Activated T-cell treated with anti-CD3 and anti-CD28 coated beads for 48 hours (primary cell): ENCODE results near the gene MVP.
"Not testable (repeated sequence)": the region's sequence is repeated elsewhere in the genome, so short reads cannot be mapped to it uniquely, and the experiment has no call there.

ENCODE experiments used
- DNase-seq: peaks from one replicate; pipeline ENCODE4 v3.0.0-alpha.2; 2020; ENCODE audit warnings: low read depth

Gene MVP

DNA sequence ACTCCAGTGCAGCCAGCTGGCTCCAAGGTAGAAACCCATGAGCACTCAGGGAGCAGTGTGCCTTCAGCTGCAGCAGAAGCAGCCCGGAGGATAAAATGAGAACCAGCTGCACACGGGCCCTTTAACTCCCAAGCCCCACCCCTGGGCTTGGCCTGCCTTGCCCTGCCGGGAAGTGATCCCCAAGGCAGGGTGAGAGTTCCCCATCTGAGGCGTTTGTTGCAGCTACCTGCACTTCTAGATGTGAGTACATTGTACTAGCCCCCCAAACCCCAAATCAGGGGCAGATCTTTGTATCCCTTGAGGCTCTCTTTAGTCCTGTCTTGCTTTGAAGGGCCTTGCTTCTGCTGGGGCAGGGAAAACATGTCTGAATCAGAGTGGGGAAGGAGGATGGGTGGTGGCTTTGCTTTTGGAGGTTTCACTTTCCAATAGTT, at the start of gene MVP:
Gene MVP (plus strand): TSS at position 192 of the 431 bp plus-strand sequence. CDS start 10,088 bp downstream, outside the sequence.
- DNase-seq: peak; percentile 53

DNA sequence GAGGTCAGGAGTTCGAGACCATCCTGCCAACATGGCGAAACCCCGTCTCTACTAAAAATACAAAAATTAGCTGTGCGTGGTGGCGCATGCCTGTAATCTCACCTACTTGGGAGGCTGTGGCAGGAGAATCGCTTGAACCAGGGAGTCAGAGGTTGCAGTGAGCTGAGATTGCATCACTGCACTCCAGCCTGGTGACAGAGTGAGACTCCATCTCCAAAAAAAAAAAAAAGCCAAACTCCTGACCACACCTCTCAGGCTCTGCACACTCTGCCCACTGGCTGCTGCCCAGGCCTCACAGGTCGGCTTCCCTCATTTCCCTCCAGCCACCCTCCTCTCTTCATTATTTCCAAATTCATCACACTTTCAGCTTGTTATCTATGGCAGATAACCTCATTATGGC, 47.9 kb upstream of the MVP start:
- not testable (repeated sequence) for DNase-seq

DNA sequence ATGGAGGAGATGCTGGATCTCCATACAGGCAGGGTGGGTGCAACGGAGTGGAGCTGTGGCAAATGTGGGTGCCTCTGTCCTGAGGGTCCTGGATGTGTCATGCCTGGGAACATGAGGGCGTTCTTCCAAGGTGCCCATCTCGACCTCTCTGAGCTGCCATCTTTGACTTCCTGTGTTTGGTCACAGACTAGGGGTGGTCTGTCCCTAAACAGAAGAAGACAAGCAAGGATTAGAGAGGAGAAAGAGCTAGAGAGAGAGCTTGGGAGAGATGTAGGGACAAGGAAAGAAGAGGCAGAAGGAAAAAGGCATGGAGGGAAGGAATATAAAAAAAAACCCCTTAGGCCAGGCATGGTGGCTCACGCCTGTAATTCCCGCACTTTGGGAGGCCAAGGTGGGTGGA, 45.5 kb upstream of the MVP start:
- no peak for DNase-seq

DNA sequence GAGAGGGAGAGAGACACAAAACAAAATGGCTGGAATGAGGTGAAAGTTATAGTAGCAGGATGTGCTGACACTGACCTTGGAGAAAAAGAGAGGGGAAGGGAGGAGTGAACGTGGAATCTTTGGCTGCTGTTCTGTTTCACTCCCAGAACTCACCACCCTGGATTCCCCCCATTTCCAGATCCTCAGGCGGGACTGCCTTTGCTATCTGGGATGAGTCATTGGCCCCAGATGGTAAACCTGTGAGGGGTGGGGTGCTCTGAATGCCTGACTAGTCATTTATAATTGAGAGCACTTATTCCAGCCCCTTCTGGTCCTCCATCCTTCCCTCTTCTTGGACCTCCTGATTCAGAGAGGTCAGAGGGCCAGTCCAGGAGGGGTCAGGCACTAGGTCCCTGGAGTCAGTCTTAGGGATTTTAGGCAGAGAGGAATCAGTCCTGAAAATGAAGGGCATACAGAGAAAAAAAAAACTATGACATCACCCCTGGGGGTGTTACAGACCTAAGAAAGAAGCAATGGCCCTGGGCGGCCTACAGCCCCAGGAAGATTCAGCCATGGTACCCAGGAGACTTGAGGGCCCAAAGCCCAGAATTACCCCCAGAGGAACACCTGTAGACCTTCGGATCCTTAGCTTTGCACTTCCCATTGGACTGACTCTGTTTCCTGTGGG, 44.4 kb upstream of the MVP start:
- DNase-seq: no peak

DNA sequence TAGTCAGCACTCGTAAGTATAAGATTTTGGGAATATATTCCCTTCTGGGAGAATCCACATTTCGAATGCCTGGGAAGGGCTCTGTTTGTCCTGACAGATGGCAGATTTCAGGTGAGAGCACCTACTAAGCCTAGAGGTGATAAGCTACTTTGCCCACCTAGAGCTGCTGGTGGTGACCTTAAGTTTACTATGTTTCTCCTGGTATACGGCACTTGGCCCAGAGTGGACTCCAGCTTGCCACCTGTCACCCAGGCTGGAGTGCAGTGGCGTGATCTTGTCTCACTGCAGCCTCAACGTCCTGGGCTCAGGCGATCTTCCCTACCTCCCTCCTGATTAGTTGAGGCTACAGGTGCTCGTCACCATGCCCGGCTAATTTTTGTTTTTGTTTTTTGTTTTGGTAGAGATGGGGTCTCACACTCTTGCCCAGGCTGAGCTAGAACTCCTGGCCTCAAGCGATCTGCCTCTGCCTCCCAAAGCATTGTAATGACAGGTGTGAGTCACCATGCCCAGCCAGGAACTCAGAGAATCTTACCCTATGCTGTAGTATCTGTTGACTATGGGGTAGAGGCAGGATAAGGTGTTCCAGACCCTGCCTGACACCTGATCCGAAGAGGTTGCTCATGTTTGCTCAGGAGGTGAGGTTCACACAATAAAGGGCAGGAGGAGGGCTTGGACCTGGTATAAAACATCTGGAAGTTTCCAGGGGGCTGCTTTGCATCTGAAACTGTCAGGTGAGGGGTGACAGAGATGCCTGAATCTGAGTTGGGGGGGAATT, 42.5 kb upstream of the MVP start, which contains the start of gene ZG16:
Gene ZG16 (plus strand): TSS at position 681 of the 775 bp plus-strand sequence. CDS start 1,011 bp downstream, outside the sequence.
- DNase-seq: no peak

DNA sequence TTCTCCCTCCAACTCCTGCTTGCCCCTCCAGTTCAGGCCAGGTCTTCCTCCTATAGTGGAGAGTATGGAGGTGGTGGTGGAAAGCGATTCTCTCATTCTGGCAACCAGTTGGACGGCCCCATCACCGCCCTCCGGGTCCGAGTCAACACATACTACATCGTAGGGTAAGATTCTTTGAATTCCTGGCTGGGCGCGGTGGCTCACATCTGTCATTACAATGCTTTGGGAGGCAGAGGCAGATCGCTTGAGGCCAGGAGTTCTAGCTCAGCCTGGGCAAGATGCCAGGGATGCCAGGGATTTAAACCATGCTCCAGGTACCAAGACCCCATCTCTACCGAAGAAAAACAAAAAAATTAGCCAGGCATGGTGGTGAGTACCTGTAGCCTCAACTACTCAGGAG, 40.8 kb upstream of the MVP start:
- no peak for DNase-seq

DNA sequence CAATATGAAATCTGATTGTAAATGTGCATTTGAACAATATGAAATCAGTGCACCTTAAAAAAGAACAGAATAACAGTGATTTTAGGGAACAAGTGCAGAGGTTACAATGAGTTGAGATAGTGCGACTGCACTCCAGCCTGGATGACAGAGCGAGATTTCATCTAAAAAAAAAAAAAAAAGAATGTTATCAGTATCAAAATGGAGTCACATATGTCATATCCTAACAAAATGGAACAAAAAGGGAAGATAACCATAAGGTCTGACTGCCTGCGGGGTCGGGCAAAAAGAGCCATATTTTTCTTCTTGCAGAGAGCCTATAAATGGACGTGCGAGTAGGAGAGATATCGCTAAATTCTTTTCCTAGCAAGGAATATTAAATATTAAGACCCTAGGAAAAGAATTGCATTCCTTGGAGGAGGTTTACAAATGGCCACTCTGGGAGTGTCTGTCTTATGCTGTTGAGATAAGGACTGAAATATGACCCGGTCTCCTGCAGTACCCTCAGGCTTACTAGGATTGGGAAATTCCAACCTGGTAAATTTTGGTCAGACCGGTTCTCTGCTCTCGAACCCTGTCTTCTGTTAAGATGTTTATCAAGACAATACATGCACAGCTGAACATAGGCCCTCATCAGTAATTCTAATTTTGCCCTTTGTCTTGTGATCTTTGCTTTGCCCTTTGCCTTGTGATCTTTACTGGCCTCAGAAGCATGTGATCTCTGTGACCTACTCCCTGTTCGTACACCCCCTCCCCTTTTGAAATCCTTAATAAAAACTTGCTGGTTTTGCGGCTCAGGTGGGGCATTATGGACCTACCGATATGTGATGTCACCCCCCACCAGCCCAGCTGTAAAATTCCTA, 36.9 kb upstream of the MVP start:
- not testable (repeated sequence) for DNase-seq

DNA sequence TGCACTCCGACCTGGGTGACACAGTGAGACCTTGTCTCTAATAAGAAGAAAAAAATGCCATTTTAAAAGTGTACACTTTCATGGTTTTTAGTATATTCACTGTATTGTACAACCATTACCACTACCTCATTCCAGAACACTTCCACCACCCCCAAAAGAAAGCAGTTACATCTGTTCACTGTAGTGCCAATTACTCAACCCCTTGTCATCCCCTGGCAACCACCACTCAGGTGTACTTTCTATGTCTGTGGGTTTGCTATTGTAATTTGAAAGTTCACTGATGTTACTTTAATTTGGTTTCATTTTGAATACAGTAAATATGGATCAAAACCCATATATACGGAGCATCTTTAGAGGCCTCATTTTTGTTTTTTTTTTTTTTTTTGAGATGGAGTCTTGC, 36.1 kb upstream of the MVP start:
- no peak for DNase-seq

DNA sequence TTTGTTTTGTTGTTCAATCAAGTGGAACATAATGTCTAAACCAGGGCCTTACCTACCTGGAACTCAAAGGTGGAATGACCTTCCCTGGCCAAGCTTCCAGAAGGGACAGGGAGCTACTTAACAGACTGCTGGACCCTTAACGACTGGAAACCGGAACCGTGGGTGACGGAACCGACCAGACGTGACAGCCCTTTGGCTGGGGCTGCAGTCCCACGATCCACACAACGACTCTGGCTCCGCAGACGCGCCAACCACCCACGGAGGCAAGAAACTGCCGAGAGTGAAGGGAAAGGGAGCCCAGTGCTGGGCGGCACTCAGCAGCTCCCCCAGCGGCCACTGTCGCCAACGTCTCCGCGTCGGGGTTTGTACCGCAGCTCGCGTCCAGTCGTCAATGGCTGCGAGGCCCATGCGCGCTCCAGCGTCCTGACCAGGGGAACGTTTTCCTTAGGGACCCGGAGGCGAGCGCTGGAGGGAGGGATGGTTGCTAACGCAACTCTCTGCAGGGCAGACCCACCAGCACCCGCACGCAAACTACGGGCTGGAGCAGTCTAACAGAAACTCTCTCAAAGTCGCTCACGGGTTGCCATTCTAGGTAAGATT, 35.3 kb upstream of the MVP start:
- DNase-seq: peak; percentile 69

DNA sequence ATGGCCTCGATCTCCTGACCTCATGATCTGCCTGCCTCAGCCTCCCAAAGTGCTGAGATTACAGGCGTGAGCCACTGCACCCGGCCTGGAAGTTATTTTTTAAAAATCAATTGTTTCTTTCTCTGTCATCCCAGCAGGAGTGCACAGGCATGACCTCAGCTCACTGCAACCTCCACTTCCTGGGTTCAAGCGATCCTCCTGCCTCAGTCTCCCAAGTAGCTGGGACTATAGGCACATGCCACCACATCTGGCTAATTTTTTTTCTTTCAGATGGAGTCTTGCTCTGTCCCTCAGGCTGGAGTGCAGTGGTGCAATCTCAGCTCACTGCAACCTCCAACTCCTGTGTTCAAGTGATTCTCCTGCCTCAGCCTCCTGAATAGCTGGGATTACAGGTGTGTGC, 33.1 kb upstream of the MVP start:
- not testable (repeated sequence) for DNase-seq

DNA sequence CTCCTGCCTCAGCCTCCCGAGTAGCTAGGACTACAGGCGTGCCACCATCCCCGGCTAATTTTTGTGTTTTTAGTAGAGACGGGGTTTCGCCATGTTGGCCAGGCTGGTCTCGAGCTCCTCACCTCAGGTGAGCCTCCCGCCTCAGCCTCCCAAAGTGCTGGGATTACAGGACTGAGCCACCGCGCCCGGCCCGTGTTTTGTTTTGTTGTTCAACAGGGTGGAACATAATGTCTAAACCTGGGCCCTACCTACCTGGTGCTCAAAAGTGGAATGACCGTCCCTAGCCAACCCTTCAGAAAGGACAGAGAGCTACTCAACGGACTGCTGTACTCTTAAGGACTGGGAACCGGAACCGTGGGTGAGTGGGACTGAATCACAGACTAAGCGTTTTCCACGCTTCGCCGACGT, 30.5 kb upstream of the MVP start:
- no peak for DNase-seq

DNA sequence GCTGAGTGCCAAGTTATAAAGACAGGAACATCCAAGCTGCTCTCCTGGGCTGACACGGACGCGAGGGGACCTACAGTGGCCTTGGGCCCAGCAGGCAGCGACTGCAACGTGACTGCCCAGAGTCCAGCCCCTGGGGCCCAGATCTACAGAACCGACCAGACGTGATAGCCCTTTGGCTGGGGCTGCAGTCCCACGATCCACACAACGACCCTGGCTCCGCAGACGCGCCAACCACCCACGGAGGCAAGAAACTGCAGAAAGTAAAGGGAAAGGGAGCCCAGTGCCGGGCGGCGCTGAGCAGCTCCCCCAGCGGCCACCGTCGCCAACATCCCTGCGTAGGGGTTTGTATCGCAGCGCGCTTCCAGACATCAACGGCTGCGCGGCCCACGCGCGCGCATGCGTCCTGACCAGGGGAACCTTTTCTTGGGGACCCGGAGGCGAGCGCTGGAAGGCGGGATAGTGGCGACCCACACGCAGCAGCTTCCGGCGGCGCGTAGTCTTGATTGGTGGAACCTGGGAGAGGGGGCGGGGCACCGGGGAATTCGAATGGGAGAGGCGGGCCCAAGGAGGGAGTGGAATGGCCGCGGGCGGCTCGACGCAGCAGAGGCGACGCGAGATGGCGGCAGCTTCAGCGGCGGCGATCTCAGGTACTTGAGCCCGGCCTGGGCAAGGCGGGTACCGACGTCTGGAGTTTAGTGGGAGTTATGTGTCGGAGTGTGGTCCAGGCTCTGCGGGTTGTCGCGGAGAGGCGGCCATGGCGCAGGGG, 29.9 kb upstream of the MVP start, which contains the start of gene KIF22:
Gene KIF22 (plus strand): TSS at position 569 of the 766 bp plus-strand sequence. CDS start 9 bp downstream, at position 578.
- DNase-seq: peak; percentile 100

DNA sequence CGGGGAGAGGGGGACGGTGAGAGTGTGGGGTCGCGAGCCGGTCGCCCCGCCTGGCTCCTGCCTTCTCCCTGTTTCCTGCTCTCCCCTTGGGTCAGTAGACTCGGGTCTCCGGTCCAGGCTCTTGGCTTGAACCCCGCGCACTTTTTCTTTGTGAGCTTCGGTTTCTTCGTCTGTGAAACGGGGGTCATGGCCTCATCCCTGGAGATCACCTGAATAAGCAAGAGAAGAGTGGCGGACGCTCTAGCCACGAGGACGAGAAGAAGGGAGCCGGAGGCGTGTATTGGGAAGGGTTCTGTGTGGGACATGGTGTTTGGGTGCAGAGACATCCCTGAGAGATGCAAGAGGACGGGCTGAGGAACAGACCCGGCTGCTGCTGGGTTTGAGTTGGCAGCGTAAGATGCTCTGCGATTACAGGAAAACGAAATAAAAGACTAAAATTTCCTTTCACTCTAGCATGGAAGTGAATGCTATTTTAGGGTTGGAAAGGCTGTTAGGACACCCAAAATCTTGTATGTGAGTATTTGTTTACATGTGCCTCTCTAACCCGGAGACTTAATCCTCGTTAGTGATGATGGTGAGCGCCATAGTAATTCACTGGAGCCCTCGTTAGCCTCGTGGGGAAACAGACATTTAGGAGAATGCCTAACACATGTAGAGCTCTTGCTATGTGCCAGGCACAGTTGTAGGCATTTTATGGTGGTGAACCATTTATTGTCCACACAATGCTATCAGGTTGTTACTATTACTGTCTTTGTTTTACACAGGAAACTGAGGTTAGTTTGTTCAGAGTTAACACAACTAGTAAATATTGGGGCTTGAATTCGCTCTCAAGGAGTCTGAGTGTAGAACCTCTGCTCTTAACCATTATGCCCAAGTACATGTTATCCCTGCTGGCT, 29.1 kb upstream of the MVP start:
- DNase-seq: no peak

DNA sequence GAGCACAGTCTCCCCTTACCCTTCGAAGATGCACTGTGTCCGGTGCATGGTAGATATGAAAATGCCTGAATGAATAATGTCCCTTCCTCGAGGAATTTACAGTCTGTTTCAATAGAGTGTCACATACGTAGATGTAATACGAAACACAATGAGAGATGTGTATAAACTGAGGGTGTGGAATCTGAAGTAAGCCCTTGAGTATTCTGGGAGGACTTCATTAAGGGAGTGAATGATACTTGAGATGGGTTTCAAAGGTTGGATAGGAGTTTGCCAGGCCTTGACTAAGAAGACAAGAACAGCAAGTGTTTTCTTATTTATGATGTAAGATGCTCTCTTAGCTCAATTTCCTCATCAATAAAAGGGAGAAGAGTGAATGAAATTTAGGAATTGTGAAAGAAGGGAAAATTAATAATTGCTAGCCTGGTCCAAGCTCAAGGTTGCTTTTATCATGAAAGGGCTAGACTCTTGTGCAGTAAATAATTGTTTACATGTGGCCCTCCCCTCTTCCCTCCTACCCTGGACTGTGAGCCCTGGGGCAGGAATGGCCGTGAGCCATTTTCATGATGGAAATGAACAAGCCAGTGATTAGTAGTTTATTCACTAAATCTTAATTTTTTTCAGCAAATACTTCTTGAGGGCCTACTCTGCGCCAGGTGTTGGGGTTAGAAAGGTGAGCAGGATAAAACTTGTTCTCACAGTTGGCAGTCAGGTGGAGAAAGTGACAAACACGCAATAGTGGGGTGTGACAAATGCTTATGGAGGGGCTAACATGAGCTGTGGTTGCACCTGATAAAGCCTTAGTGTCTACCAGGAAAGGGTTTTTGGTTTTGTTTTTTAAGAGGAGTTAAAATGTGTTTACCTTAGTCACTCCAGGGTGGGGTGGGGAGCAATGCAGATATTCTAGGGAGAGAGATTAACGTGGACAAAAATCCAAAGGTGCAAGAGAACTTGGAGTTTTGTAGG, 28.1 kb upstream of the MVP start:
- DNase-seq: no peak

DNA sequence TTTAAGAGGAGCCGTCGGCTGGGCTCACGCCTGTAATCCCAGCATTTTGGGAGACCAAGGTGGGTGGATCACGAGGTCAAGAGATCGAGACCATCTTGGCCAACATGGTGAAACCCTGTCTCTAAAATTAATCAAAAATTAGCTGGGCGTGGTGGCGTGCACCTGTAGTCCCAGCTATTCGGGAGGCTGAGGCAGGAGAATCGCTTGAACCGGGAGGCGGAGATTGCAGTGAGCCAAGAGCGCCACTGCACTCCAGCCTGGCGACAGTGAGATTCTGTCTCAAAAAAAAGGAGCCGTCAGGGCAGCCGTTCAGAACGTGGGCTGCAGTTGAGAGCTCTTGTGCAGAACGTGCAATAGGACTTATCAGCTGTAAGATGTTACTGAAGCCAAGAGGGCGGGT, 27.1 kb upstream of the MVP start:
- DNase-seq: not testable (repeated sequence)

DNA sequence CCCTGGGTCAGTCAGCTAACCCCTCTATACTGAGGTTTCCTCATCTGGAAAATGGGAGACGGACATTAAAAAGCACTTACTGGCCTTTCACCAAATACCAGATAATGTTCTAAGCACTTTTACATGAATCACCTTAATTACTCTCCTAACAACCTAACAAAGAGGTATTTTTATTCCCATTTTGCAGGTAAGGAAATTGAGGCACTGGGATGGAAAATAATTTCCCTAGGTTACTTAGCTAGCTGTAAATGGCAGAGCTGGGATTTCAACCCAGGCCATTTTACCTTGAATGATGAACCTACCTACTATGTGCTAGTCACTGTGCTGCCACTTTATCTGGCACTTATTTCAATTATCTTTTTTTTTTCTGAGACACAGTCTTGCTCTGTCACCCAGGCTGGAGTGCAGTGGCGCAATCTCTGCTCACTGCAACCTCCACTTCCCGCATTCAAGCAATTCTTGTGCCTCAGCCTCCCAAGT, 26.0 kb upstream of the MVP start:
- no peak for DNase-seq

DNA sequence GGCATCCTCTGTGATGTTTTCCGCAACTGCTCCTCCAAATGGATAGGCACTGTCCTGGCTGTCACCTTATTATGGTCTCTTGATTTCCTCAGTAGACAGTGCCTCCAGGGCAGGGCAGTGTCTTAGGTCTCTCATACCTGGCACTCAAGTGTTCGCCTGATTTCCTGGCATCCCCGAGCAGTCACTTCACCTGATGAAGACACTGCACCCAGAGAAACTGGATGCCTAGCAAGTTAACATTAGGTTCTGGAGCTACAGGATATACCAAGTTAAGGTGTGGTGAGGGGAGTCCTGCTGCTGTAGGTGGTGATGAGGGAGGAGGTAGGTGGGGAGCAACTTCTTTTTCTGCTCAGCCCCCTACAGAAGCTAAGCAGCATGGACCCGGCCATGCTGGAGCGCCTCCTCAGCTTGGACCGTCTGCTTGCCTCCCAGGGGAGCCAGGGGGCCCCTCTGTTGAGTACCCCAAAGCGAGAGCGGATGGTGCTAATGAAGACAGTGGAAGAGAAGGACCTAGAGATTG, 17.8 kb upstream of the MVP start:
- no peak for DNase-seq

DNA sequence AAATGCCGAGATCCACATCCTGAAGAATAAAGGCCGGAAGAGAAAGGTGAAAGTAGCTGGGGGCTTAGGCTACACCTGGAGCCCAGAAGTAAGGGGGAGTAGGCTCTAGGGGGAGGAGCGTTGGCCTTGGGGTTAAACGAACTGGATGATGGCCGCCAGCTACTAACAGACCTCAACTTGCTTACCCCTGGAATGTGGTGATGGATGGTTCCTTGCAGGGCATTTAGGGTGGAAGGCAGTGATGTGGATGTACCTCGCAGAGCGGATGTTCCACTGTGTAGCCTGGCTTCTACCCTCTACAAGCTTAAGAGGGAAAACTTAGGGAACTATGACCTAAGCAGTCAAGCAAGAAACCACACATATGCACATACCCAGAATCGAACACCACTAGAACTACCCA, 16.2 kb upstream of the MVP start:
- DNase-seq: no peak
